ENCODE measurements around the gene TTF2. TPM values are rescaled to one million over a fixed set of nuclear protein-coding genes. Genes with fewer than 3 reads are reported as not detected.

TTF2 gene
- total RNA-seq, 1 experiment from 2014 or later = 64.6 TPM

DNA sequence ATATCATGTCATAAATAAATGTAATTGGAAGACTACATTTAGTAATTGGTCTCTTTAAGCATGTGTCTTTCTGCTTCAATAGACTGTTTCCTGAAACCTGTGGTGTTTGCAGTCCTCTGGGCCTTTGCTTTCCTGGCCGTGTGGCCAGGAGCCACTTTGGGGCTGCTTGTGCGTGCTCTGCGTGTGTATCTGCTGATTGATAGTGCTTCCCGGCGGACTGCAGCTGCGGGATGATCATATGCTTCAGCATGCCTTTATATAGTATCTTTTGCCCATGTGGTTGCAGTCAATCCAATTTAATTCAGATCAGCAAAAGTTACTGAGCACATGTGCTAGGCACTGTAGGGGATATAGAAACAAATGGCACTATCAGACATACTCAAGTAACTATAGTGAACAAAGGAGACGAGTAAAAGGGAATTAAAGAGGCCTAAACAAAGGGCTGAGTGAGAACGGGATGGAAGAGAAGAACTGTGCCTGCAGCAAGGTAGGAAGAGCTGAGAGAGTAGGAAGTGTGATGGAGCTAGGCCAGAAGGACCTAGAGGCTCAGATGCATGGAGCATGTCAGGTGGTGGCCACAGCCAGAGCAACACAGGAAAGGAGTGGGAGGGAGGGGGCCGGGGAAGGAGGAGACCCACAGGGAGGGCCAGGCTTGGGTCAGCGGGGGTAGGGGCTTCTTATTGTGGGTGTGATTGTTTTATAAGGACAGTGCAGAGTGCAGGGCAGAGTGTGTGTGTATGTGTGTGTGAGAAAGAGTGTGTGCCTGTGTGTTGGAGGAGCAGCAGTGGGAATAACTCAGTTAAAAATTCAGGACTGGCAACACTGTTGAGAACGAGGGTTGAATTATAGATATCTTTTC, 27.2 kb upstream of the TTF2 start:
- no peak for DNase-seq
- Histone ChIP-seq H3K36me3 (replicated peaks; ENCODE audit: control insufficient read depth, insufficient read depth, low read length) (no peaks in the 10 kb centered on the region), H3K27me3 (ENCODE audit: control insufficient read depth, insufficient read depth, low read length) (no peaks in the 10 kb centered on the region), H3K4me3 (ENCODE audit: insufficient read depth, low read depth, low read length) (no peak overlapping the region)

DNA sequence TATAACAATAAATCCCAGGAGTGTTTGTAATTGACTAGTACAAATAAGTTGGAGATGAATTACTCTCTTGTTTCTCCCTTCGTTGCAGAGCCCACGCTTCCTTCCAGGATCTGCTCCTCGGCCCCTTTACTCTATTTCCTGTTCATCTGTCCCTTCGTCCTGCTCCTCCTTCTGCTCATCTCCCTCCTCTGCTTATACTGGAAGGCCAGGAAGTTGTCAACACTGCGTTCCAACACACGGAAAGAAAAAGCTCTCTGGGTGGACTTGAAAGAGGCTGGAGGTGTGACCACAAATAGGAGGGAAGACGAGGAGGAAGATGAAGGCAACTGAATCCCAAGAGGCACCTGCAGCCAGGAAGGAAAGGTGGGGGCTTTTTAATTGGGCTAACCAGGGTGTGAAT, 26.4 kb upstream of the TTF2 start:
- Histone ChIP-seq H3K36me3 (replicated peaks; ENCODE audit: control insufficient read depth, insufficient read depth, low read length) (no peaks in the 10 kb centered on the region), H3K4me3 (ENCODE audit: insufficient read depth, low read depth, low read length) (no peak overlapping the region), H3K27me3 (ENCODE audit: control insufficient read depth, insufficient read depth, low read length) (no peaks in the 10 kb centered on the region)
- no peak for DNase-seq

- DNase-seq = no peak
- Histone ChIP-seq H3K4me3 (ENCODE audit: insufficient read depth, low read depth, low read length) (no peak overlapping the region), H3K27me3 (ENCODE audit: control insufficient read depth, insufficient read depth, low read length) (no peaks in the 10 kb centered on the region), H3K36me3 (replicated peaks; ENCODE audit: control insufficient read depth, insufficient read depth, low read length) (no peaks in the 10 kb centered on the region)
Observed at GRCh38 chr1:117034791-117035290, 25.3 kb upstream of the TTF2 start.

DNA sequence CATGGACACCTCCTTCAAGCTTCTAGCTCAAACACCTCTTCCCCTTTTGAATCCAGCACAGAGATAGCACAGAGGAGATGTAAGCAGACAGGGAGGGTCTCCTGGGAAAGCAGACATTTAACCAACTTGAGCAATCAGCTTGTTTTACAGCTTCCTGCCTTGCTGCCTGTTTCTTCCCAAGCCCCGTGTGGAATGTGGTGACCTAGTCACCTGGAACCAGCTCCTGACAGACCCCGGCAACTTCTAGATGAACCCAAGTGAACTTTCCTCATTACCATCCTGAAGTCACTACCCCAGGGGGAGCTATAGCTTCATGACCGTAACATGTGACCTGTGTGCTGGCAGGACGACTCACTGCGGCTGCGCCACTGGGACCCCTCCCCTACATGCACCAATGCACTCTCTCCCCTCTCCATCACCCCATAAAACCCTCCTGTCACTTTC, 24.1 kb upstream of the TTF2 start:
- peak; percentile 41 for DNase-seq
- H3K27me3 ChIP-seq (ENCODE audit: control insufficient read depth, insufficient read depth, low read length) = no peaks in the 10 kb centered on the region
- no peak overlapping the region for H3K4me3 ChIP-seq (ENCODE audit: insufficient read depth, low read depth, low read length)
- no peaks in the 10 kb centered on the region for H3K36me3 ChIP-seq (replicated peaks; ENCODE audit: control insufficient read depth, insufficient read depth, low read length)

DNA sequence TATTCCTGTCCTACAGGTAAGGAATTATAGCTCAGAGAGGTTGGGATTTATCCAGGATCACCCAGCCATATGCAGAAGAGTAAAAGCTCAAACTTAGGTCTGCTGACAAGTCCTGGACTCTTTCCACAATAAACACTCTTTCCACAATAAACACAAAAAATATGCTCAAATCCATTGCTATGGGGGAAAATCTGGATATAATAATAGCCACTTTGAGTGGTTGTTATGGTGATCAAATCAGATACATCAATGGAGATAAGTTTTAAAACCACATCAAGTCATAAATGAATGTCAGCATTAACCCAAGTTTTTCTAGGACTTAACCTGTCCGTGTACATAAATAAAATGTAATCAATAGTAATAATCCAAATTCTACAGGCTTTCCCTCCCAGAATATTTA, 22.3 kb upstream of the TTF2 start:
- H3K4me3 ChIP-seq (ENCODE audit: insufficient read depth, low read depth, low read length) = no peak overlapping the region
- no peak for DNase-seq
- no peaks in the 10 kb centered on the region for H3K36me3 ChIP-seq (replicated peaks; ENCODE audit: control insufficient read depth, insufficient read depth, low read length)
- H3K27me3 ChIP-seq (ENCODE audit: control insufficient read depth, insufficient read depth, low read length) = no peaks in the 10 kb centered on the region

DNA sequence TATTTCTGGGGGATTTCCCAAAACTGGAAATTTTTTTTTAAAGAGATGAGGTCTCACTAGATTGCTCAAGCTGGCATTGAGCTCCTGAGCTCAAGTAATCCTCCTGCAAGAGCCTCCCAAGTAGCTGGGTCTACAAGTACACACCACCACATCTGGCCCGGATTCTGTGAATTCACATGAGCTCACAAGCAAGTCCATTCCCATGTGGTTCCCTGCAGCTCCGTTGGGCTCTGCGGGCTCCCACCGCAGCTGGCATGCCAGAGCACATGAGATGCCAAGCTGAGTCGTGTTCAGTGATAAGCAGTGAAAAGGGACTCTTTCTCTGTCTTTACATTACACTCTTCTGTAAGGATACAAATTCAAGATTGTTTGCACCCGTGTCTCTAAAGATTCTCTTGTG, 21.9 kb upstream of the TTF2 start:
- Histone ChIP-seq H3K27me3 (ENCODE audit: control insufficient read depth, insufficient read depth, low read length) (no peaks in the 10 kb centered on the region), H3K36me3 (replicated peaks; ENCODE audit: control insufficient read depth, insufficient read depth, low read length) (no peaks in the 10 kb centered on the region), H3K4me3 (ENCODE audit: insufficient read depth, low read depth, low read length) (no peak overlapping the region)
- no peak for DNase-seq

GRCh38 chr1:117044217-117044616, 15.9 kb upstream of the TTF2 start:
- H3K36me3 ChIP-seq (replicated peaks; ENCODE audit: control insufficient read depth, insufficient read depth, low read length) = no peaks in the 10 kb centered on the region
- no peaks in the 10 kb centered on the region for H3K27me3 ChIP-seq (ENCODE audit: control insufficient read depth, insufficient read depth, low read length)
- no peak overlapping the region for H3K4me3 ChIP-seq (ENCODE audit: insufficient read depth, low read depth, low read length)
- no peak for DNase-seq

GRCh38 chr1:117045644-117046043, 14.5 kb upstream of the TTF2 start:
- H3K36me3 ChIP-seq (replicated peaks; ENCODE audit: control insufficient read depth, insufficient read depth, low read length) = no peaks in the 10 kb centered on the region
- no peak overlapping the region for H3K4me3 ChIP-seq (ENCODE audit: insufficient read depth, low read depth, low read length)
- no peaks in the 10 kb centered on the region for H3K27me3 ChIP-seq (ENCODE audit: control insufficient read depth, insufficient read depth, low read length)
- DNase-seq = no peak

GRCh38 chr1:117046781-117047180, 13.3 kb upstream of the TTF2 start:
- H3K27me3 ChIP-seq (ENCODE audit: control insufficient read depth, insufficient read depth, low read length) = no peaks in the 10 kb centered on the region
- no peak for DNase-seq

DNA sequence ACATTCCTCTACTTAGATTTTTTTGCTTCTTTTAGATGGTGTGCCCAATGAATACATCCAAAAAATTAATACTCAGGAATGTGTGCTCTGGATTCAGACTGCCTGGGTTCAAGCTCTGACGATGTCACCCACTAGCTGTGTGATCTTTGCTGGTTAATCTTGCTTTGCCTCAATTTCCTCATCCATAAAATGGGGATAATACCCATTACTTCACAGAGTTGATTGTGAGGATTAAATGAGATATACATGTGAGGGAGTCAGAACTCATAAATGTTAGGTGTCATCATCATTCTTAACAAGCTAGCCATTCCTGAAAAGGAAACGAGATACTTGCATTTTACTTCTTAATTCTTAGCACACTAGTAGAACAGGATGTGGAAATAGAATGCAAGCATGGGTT, 12.9 kb upstream of the TTF2 start:
- DNase-seq = no peak
- no peaks in the 10 kb centered on the region for H3K36me3 ChIP-seq (replicated peaks; ENCODE audit: control insufficient read depth, insufficient read depth, low read length)
- H3K27me3 ChIP-seq (ENCODE audit: control insufficient read depth, insufficient read depth, low read length) = no peaks in the 10 kb centered on the region
- no peak overlapping the region for H3K4me3 ChIP-seq (ENCODE audit: insufficient read depth, low read depth, low read length)

More at GRCh38 chr1:117046781-117047180, 13.3 kb upstream of the TTF2 start:
- H3K36me3 ChIP-seq (replicated peaks; ENCODE audit: control insufficient read depth, insufficient read depth, low read length) = no peaks in the 10 kb centered on the region
- H3K4me3 ChIP-seq (ENCODE audit: insufficient read depth, low read depth, low read length) = no peak overlapping the region

- Histone ChIP-seq H3K36me3 (replicated peaks; ENCODE audit: control insufficient read depth, insufficient read depth, low read length) (no peaks in the 10 kb centered on the region), H3K27me3 (ENCODE audit: control insufficient read depth, insufficient read depth, low read length) (no peaks in the 10 kb centered on the region), H3K4me3 (ENCODE audit: insufficient read depth, low read depth, low read length) (no peak overlapping the region)
- no peak for DNase-seq
Observed at GRCh38 chr1:117049857-117050256, 10.3 kb upstream of the TTF2 start.

- DNase-seq = no peak
- H3K4me3 ChIP-seq (ENCODE audit: insufficient read depth, low read depth, low read length) = no peak overlapping the region
- no peaks in the 10 kb centered on the region for H3K36me3 ChIP-seq (replicated peaks; ENCODE audit: control insufficient read depth, insufficient read depth, low read length)
- H3K27me3 ChIP-seq (ENCODE audit: control insufficient read depth, insufficient read depth, low read length) = no peaks in the 10 kb centered on the region
Observed at GRCh38 chr1:117051224-117052064, 8.7 kb upstream of the TTF2 start.

DNA sequence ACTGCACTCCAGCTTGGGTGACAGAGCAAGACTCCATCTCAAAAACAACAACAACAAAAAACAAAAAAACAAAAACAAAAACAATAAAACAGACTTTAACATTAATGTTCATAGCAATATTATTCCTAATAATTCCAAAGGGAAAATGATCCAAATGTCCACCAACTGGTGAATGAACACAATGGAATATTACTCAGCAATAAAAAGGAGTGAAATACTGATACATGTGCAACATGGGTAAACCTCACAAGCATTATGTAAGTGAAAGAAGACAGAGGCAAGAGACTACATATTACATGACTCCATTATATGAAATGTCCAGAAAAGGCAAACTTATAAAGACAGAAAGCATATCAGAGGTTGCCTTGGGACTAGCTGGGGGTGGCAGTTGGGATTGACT, 6.1 kb upstream of the TTF2 start:
- no peak for DNase-seq
- no peaks in the 10 kb centered on the region for H3K36me3 ChIP-seq (replicated peaks; ENCODE audit: control insufficient read depth, insufficient read depth, low read length)
- no peak overlapping the region for H3K4me3 ChIP-seq (ENCODE audit: insufficient read depth, low read depth, low read length)
- H3K27me3 ChIP-seq (ENCODE audit: control insufficient read depth, insufficient read depth, low read length) = no peaks in the 10 kb centered on the region

DNA sequence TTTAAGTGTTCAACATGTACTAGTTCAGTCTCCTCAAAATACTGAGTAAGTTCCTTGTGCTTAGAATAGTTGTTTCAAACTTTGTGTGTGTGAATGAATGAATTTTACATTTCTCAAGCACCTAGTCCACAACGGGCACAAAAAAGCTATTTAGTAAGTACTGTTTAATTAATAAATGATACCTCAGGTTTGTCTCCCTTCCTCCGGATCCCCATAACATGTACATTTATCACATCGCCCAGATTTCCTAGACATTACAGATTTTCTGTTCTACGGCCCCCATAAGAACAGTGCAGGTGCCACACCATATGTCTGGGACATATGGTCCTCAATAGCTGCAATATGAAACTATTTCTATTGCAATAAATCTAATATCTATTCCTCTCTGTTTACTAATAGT, 1.3 kb upstream of the TTF2 start:
- DNase-seq = no peak
- Histone ChIP-seq H3K36me3 (replicated peaks; ENCODE audit: control insufficient read depth, insufficient read depth, low read length) (no peaks in the 10 kb centered on the region; the same call in 1 of the 2 replicates), H3K4me3 (ENCODE audit: insufficient read depth, low read depth, low read length) (peak overlapping the region; percentile 84), H3K27me3 (ENCODE audit: control insufficient read depth, insufficient read depth, low read length) (no peaks in the 10 kb centered on the region)

- Histone ChIP-seq H3K27me3 (ENCODE audit: control insufficient read depth, insufficient read depth, low read length) (no peaks in the 10 kb centered on the region), H3K4me3 (ENCODE audit: insufficient read depth, low read depth, low read length) (peak overlapping the region; percentile 84), H3K36me3 (replicated peaks; ENCODE audit: control insufficient read depth, insufficient read depth, low read length) (no peaks in the 10 kb centered on the region; the same call in 1 of the 2 replicates)
- no peak for DNase-seq
Observed at GRCh38 chr1:117059334-117059677, 820 bp upstream of the TTF2 start.

Measured in H7 (cell line).